Umbilical cord (tissue), 2 donors: Measurements from ENCODE around the gene GRID1. TPM values are rescaled to one million over a fixed set of nuclear protein-coding genes. Genes with fewer than 3 reads are reported as not detected.

Experiments used
- DNase-seq: peaks from one replicate; pipeline ENCODE4 v3.0.0-alpha.2; 2015; ENCODE audit warnings: low spot score
- total RNA-seq: library from RNA; depleted of rRNA; stranded (reverse); fragments of >200 nt; gene quantifications from one replicate; pipeline ENCODE4 v1.2.3, GENCODE V29; 2014; ENCODE audit warnings: low replicate concordance; ENCODE audit not compliant: insufficient read depth

GRID1 gene
- total RNA-seq, 1 donor from 2014 or later = 7.2 TPM

- DNase-seq = no peak
Observed at GRCh38 chr10:86169066-86169465, 197.5 kb downstream of the GRID1 start.

DNA sequence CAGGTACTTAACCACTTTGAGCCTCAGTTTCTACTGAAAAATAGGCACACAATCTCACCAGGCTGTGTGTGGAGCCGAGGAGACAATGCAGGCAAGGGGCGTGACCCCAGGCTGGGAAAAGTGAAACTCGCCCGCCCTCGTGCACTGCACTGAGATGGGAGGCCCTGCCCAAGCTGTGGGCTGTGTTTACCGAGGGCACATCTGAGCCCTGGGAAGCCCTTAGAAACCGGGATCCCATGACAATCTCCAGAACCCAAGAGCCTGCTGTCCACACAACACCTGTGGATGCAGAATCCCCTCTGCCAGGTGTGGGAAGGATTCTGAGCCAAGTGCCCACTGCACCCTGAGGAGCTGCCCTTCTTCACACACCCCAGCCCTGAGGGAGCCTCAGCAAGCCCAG is 198.3 kb downstream of the GRID1 start:
- no peak for DNase-seq

GRCh38 chr10:86167762-86168128 is 198.8 kb downstream of the GRID1 start:
- DNase-seq = no peak

- DNase-seq = no peak
Observed at GRCh38 chr10:86167121-86167761, 199.4 kb downstream of the GRID1 start.

- no peak for DNase-seq
Observed at GRCh38 chr10:86165666-86166065, 200.9 kb downstream of the GRID1 start.

GRCh38 chr10:86164960-86165630 is 201.5 kb downstream of the GRID1 start:
- no peak for DNase-seq

DNA sequence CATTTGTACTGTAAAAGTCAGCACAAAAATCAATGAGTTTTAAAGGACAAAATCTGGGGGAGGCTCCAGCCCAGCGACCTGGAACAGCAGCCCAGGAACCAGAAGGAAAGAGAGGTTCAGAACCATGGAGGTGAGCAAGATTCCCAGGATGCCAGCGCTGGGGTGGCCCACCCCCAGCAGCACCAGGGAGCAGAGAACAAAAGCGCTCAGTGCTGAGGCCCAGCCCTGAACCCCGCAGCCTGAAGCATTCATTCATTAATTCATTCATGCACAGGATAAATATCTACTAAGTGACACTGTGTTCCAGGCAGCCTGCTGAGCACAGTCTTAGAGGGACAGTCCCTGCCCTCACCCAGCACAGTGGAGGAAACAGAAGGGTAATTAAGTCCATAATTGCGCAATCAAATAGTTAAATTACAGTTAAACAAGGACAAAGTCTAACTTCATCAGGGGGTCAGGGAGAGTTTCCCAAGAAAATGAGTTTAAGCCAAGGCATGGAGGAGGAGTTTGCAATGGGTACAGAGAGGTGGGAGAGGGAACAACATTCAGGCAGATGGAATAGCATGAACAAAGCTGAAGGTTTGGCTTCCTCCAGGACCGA is 202.3 kb downstream of the GRID1 start:
- no peak for DNase-seq

DNA sequence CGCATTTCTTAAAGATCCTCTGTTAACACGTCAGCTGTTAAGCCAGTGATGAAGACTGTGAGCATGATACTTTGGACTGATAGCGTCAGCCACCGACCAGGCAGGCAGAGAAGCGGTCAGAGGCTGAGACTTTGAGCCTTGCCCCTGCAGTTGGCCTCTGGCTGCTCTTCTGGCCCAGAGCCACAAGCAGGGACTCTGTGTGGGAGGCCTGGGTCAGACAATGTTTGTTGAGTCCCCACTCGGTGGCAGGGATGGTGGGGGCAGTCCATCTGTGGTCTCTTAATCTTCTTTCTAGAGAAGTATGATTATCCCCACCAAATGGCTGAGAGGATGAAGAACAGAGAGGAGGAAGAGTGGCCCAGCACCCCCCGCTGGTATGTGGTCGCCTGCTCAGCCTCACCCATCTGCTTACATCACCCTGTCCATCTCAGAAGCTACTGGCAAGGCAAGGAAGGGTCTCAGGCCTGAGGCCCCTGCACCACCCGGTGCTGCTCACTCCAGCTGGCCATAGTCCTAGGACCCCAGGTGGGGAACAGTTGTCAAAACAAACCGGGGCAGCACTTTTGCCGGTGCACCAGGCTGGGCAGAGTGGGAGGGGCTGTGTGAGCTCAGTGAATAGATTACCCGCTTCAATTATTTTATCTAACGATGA is 202.9 kb downstream of the GRID1 start:
- no peak for DNase-seq

GRCh38 chr10:86162696-86163400 is 203.7 kb downstream of the GRID1 start:
- DNase-seq = no peak

- DNase-seq = no peak
Observed at GRCh38 chr10:86162036-86162435, 204.6 kb downstream of the GRID1 start.

- no peak for DNase-seq
Observed at GRCh38 chr10:86160890-86161585, 205.6 kb downstream of the GRID1 start.

GRCh38 chr10:86159797-86160196 is 206.8 kb downstream of the GRID1 start:
- DNase-seq = no peak

GRCh38 chr10:86155054-86155921 is 211.3 kb downstream of the GRID1 start:
- no peak for DNase-seq

DNA sequence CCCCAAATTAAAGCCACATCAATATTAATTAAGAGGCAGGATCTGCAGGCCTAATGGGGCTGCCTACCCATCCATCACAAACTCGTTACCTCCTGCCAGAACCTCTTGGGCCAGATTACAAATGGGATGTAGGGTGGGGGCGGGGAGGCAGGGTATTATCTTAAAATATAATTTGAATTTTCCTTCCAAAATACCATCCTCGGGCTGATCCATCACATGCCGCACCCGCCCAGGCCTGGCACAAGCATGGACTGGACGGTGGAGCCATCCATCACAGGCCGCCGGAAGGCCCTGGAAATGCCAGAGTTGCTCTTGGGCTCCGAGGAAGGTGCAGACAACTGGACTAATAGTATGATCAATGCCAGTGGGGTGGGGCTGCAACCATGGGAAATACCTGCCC is 212.8 kb downstream of the GRID1 start:
- DNase-seq = no peak

GRCh38 chr10:86152911-86153310 is 213.7 kb downstream of the GRID1 start:
- no peak for DNase-seq

DNA sequence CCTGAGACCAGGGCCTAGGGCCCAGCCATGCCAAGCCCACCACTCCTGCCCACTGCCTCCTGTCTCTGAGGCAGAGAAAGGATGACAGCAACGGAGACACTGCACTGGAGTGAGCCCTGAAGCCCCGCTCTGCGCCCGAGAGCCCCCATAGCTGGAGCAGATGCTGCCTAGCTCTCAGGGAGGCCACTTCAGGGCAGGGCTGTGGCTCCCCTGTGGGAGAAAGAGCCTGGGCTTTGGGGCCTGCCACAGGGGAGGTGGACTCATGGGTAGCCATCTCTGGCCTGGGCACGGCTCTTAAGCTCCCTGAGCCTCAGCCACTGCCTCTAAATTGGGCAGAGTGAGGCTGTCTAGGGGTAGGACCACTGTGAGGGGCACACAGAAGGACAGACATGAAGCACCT is 214.2 kb downstream of the GRID1 start:
- DNase-seq = no peak

DNA sequence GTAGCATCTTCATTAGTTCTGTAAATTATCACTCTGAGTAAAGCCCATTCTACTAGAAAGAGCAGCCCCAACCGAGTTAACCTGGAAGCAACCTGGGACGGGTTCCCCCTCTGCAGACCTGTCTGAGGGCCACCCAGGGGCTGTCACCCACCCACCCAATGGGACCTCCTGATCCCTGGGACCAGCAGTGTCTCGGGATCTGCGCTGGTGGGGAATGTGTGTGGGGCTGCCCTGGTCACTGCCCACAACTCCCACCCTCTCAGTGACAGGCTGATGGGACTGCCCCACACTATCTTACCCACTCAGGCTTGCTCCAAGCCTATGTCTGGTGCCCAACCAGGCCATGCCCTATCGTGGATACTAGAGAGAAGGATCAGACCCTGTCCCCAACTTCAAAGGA is 215.0 kb downstream of the GRID1 start:
- DNase-seq = no peak

GRCh38 chr10:86149257-86149656 is 217.3 kb downstream of the GRID1 start:
- DNase-seq = no peak

- no peak for DNase-seq
Observed at GRCh38 chr10:86148117-86148516, 218.5 kb downstream of the GRID1 start.

DNA sequence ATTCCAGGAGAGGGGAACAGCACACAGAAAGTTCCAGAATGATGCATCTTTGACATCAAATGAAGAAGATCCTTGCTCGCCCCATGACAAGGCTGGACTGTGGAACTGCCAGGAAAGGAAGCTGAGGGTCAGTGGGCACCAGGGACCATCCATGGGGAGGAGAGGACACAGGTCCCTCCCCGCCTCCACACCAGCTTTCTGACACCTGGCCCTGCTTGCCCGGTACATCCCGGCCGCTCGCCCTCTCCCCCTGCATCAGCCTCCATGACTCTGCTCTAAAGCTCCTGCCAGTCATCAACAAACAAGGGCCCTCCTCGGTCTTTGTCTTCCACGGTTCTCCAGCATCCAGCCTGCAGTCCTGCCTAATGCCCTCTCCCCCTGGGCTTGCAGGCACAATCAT is 222.3 kb downstream of the GRID1 start:
- no peak for DNase-seq
